ENCODE measurements around the gene TBX15. TPM values are rescaled to one million over a fixed set of nuclear protein-coding genes. Genes with fewer than 3 reads are reported as not detected.
A peak's percentile ranks its signal among the peaks of the same experiment; 100 is the strongest.

Gene TBX15
- total and polyA plus RNA-seq, 9 of the 15 experiments (the other 6 are each of a cell fraction or from before 2014, with no cell fraction given): 0.03 to 3.4 (median 2.3) TPM

GRCh38 chr1:118937413-118938072 lies 50.6 kb downstream of the TBX15 start (continued):
- TF ChIP-seq ZNF449 (CRISPR knock-in tag; IDR thresholded peaks at IDR 0.05) (0 out of 2 replicates have a peak, but pooled peaks have one; percentile 54), CEBPG (CRISPR knock-in tag; IDR thresholded peaks at IDR 0.05) (no peak), CEBPG (tag; conservative IDR thresholded peaks at IDR 0.05 in 1 of 2, IDR thresholded peaks at IDR 0.05 in 1 of 2) (peak; percentile 57 to 89)

DNA sequence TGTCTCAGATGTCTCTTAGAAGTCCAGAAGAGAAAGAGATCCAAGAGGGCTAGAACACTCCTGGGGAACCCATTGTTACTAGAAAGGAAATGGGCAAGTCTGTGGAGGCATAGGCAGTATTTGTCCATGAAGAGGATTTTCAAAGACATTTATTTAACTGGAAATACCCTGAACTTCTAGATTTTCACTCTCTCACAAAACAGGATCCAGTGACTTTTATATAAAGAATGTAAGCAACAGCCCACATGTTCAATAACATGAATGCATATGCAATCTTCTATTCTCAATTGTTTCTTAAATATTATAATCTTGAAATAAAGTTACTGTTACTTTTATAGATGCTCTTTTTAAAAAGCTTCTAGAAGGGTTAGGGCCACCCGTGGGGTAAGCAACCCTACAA lies 53.4 kb downstream of the TBX15 start:
- ATAC-seq (no peak), FAIRE-seq (no peak), DNase-seq (ENCODE audit: extremely low read depth in 1 of 4, low spot score in 3 of 4) (no peak)
- H3K4me3 ChIP-seq: no peak overlapping the region
- no peak overlapping the region for H3K27ac ChIP-seq (ENCODE audit: extremely low read depth, low read depth, low read length)
- H3K9me1 ChIP-seq (ENCODE audit: control insufficient read depth, insufficient read depth, low read length): no peaks in the 10 kb centered on the region
- no peaks in the 10 kb centered on the region for H3K27me3 ChIP-seq (ENCODE audit: control insufficient read depth in 2 of 2, insufficient read depth in 2 of 2, low read length in 2 of 2)
- intact Hi-C loops (cut with micrococcal nuclease) (no loop called here), in situ Hi-C loops (cut with MboI) (no loop called here)
- H4K20me1 ChIP-seq (replicated peaks; ENCODE audit: control insufficient read depth, insufficient read depth, low read length): no peaks in the 10 kb centered on the region
- H3K79me2 ChIP-seq (ENCODE audit: control insufficient read depth, insufficient read depth, low read length): no peaks in the 10 kb centered on the region
- no peak overlapping the region for H3K9ac ChIP-seq (ENCODE audit: insufficient read depth in 1 of 2, low read depth in 2 of 2, low read length in 2 of 2)
- H2AFZ ChIP-seq (ENCODE audit: low read depth, low read length): no peak overlapping the region
- H3K36me3 ChIP-seq (ENCODE audit: control insufficient read depth, insufficient read depth, low read length): no peaks in the 10 kb centered on the region
- no peaks in the 10 kb centered on the region; a peak in 1 of 5 replicates for H3K4me1 ChIP-seq (replicated peaks in 1 of 2; ENCODE audit: control insufficient read depth in 2 of 2, insufficient read depth in 2 of 2, low read length in 2 of 2)
- H3K9me3 ChIP-seq (replicated peaks; ENCODE audit: control insufficient read depth, insufficient read depth, low read depth, low read length): no peaks in the 10 kb centered on the region
- POLR2A ChIA-PET: no interaction called here
- BruUV-seq (replicated peaks): no TSS peak
- WGBS (ENCODE audit: insufficient coverage, low coverage, missing lambda C conversion rate): 9% methylated on average over 1 of the region's 1 CpG
- CTCF ChIA-PET (ENCODE audit: low intra/inter-chr PET ratio): no interaction called here
- H3K4me2 ChIP-seq (ENCODE audit: insufficient read depth, low read length): no peak overlapping the region
- TF ChIP-seq RBM22 (IDR thresholded peaks at IDR 0.05; ENCODE audit: low read depth, low read length, poor library complexity, severe bottlenecking) (no peak), NCOA1 (IDR thresholded peaks at IDR 0.05; ENCODE audit: low read depth) (no peak), E2F8 (IDR thresholded peaks at IDR 0.05; ENCODE audit: low read depth, partially characterized antibody) (no peak), CEBPZ (IDR thresholded peaks at IDR 0.05; ENCODE audit: borderline replicate concordance, low read depth, low read length) (no peak), SREBF1 (IDR thresholded peaks at IDR 0.05; ENCODE audit: borderline replicate concordance, low read depth, low read length) (no peak), ADNP (tag; IDR thresholded peaks at IDR 0.05) (no peak)
- TF ChIP-seq, protein P1, sequence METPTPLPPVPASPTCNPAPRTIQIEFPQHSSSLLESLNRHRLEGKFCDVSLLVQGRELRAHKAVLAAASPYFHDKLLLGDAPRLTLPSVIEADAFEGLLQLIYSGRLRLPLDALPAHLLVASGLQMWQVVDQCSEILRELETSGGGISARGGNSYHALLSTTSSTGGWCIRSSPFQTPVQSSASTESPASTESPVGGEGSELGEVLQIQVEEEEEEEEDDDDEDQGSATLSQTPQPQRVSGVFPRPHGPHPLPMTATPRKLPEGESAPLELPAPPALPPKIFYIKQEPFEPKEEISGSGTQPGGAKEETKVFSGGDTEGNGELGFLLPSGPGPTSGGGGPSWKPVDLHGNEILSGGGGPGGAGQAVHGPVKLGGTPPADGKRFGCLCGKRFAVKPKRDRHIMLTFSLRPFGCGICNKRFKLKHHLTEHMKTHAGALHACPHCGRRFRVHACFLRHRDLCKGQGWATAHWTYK (CRISPR knock-in tag; IDR thresholded peaks at IDR 0.05): no peak
